ENCODE measurements around the gene FBXL16. TPM values are rescaled to one million over a fixed set of nuclear protein-coding genes. Genes with fewer than 3 reads are reported as not detected.
A peak's percentile ranks its signal among the peaks of the same experiment; 100 is the strongest.

FBXL16 gene
- total and polyA plus RNA-seq, 2 of the 13 experiments (the other 11 are each of a cell fraction or from before 2014, with no cell fraction given) = 0.22 to 2.0 TPM

- TF ChIP-seq BRF2 (CRISPR knock-in tag; IDR thresholded peaks at IDR 0.05) (0 out of 2 replicates have a peak, but pooled peaks have one; percentile 12), BCLAF1 (IDR thresholded peaks at IDR 0.05) (no peak), ZNF260 (CRISPR knock-in tag; IDR thresholded peaks at IDR 0.05; ENCODE audit: borderline replicate concordance, low read depth) (no peak), ZNF670 (CRISPR knock-in tag; IDR thresholded peaks at IDR 0.05; ENCODE audit: borderline replicate concordance) (0 out of 2 replicates have a peak, but pooled peaks have one; percentile 16), ZNF296 (CRISPR knock-in tag; conservative IDR thresholded peaks at IDR 0.05) (no peak), KAT7 (CRISPR knock-in tag; IDR thresholded peaks at IDR 0.05; ENCODE audit: borderline replicate concordance) (no peak), ZNF792 (CRISPR knock-in tag; IDR thresholded peaks at IDR 0.05) (no peak), ELF4 (CRISPR knock-in tag; IDR thresholded peaks at IDR 0.05; ENCODE audit: borderline replicate concordance) (no peak), NR2C2 (CRISPR knock-in tag; IDR thresholded peaks at IDR 0.05; ENCODE audit: borderline replicate concordance) (no peak), ZBTB7A (CRISPR knock-in tag; IDR thresholded peaks at IDR 0.05) (no peak), TERF1 (CRISPR knock-in tag; IDR thresholded peaks at IDR 0.05) (no peak), PHF21A (CRISPR knock-in tag; IDR thresholded peaks at IDR 0.05) (no peak), GPBP1L1 (CRISPR knock-in tag; IDR thresholded peaks at IDR 0.05) (no peak), RARA (CRISPR knock-in tag; IDR thresholded peaks at IDR 0.05) (no peak), ARID2 (CRISPR knock-in tag; IDR thresholded peaks at IDR 0.05; ENCODE audit: borderline replicate concordance) (no peak)
Measured at GRCh38 chr16:680625-680945, 25.0 kb downstream of the FBXL16 start (continued).
